ENCODE results near the gene ZNF536.

Gene ZNF536

GRCh38 chr19:30369833-30370232, 2.4 kb upstream of the ZNF536 start:
- no peak overlapping the region for H3K4me3 ChIP-seq (ENCODE audit: low read depth, low read length)
- DNase-seq (ENCODE audit: low read depth) = no peak
- no peak for TF ChIP-seq CTCF (IDR thresholded peaks at IDR 0.05; ENCODE audit: insufficient read depth, low read depth, low read length, missing control alignments)

- DNase-seq (ENCODE audit: low read depth) = no peak
- TF ChIP-seq CTCF (IDR thresholded peaks at IDR 0.05; ENCODE audit: insufficient read depth, low read depth, low read length, missing control alignments) = no peak
These were observed 885 bp upstream of the ZNF536 start for GRCh38 chr19:30371161-30371836.

GRCh38 chr19:30373593-30373992, 1.4 kb downstream of the ZNF536 start:
- no peak for TF ChIP-seq CTCF (IDR thresholded peaks at IDR 0.05; ENCODE audit: insufficient read depth, low read depth, low read length, missing control alignments)
- H3K4me3 ChIP-seq (ENCODE audit: low read depth, low read length) = no peak overlapping the region
- DNase-seq (ENCODE audit: low read depth) = no peak

More at GRCh38 chr19:30371161-30371836, 885 bp upstream of the ZNF536 start:
- H3K4me3 ChIP-seq (ENCODE audit: low read depth, low read length) = no peak overlapping the region

GRCh38 chr19:30374539-30374864, 2.3 kb downstream of the ZNF536 start:
- DNase-seq (ENCODE audit: low read depth) = no peak
- TF ChIP-seq CTCF (IDR thresholded peaks at IDR 0.05; ENCODE audit: insufficient read depth, low read depth, low read length, missing control alignments) = no peak
- no peak overlapping the region for H3K4me3 ChIP-seq (ENCODE audit: low read depth, low read length)

- no peak for DNase-seq (ENCODE audit: low read depth)
- no peak overlapping the region for H3K4me3 ChIP-seq (ENCODE audit: low read depth, low read length)
- TF ChIP-seq CTCF (IDR thresholded peaks at IDR 0.05; ENCODE audit: insufficient read depth, low read depth, low read length, missing control alignments) = no peak
These were observed 2.8 kb downstream of the ZNF536 start for GRCh38 chr19:30374865-30375552.

- no peak for DNase-seq (ENCODE audit: low read depth)
- no peak for TF ChIP-seq CTCF (IDR thresholded peaks at IDR 0.05; ENCODE audit: insufficient read depth, low read depth, low read length, missing control alignments)
- H3K4me3 ChIP-seq (ENCODE audit: low read depth, low read length) = no peak overlapping the region
These were observed 3.4 kb downstream of the ZNF536 start for GRCh38 chr19:30375553-30376031.
